Measurements from ENCODE around the gene ISCU.

The ISCU gene

GRCh38 chr12:108562348-108563135 lies at the start of gene ISCU:
ISCU (plus strand) TSS chr12:108562596; CDS start chr12:108562623, 27 bp downstream.
- DNase-seq = peak; percentile 97 to 99

GRCh38 chr12:108514468-108514972 lies 47.9 kb upstream of the ISCU start:
- DNase-seq = no peak

DNA sequence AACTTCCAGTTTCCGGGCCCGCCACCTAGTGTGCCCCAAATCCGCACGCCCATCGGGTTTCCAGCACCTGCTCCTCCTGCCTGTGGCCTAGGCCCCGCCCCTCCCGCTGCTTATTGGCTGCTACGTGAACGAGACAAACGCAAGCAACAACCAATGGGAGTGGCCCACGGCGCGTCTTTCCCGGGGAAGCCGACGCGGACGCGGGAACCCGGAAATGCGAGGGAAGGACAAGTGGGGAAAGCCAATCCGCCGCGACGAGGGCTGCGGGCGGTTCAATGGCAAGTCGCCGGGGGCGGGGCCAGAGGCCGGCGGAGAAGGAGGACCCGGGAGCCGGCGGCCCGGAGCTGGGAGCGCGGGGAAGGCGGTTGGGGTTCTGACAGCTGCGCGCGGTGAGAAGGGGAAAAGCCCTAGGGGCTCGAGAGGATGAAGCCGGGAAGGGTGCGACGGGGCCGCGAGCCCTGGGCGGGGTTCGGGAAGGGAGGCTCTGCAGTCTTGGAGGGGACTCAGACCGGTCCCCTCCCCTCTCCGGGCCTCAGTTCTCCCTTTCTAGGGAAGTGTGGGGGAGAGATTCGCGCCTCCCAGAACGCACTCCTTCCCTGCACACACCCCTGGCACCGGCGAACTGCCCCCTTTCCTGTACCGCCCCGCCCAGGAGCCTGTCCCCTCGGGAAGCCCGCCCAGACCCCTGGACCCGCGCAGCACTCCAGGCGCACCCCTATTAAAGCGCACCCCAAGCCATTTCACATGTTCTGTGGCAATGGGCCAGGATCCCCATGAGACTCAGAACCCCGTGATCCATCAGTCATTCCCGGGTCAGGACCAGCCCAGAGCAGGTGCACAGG lies 47.2 kb upstream of the ISCU start, which contains the start of gene FICD:
Gene FICD (plus strand): TSS at position 305 of the 842 bp plus-strand sequence. CDS start 1,696 bp downstream, outside the sequence.
- DNase-seq = peak; percentile 96 to 100

DNA sequence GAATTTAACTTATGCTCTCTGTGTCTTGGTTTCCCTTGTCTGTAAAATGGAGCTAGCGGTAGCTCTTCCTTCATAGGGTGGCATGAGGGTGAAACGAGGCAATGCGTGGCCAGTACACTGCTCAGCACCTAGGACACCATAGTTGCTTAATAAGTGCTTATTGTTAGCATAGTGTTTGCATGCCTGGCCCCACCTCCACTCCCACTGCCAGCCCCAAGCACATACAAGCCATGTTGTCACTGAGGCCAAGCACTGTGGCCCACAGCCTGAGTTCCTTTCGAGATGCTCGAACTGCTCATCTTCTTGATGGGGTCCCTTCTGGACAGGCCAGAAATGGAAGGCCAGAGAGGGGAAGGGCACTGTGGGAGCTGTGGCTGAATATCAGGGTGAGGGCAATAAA lies 46.5 kb upstream of the ISCU start:
- no peak for DNase-seq

DNA sequence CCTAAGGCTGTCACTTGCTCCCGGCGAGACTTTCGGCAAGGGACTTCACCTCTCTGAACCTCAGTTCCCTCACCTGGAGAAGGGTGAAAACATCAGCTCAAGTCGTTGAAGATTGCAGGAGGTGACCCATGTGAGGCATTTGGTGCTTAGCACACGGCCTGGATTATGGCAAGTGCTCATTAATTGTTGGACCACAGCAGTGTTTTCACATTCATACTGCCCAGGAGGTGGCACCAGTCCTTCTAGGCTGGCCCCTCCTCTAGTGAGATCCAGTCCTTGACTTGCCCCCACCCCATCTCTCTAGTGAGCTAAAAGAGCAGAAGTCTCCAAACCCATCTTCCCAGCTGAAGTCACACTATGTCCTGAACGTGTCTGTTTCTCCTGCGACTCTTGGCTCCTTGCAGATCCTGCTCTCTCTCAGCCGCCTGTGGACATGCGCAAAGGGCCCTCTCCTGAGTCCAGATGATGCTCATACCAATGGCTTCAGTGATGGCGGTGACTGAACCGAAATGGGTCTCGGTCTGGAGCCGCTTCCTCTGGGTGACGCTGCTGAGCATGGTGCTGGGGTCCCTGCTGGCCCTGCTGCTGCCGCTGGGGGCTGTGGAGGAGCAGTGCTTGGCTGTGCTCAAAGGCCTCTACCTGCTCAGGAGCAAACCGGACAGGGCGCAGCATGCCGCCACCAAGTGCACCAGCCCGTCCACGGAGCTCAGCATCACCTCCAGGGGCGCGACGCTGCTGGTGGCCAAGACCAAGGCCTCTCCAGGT lies 45.7 kb upstream of the ISCU start:
- no peak for DNase-seq

DNA sequence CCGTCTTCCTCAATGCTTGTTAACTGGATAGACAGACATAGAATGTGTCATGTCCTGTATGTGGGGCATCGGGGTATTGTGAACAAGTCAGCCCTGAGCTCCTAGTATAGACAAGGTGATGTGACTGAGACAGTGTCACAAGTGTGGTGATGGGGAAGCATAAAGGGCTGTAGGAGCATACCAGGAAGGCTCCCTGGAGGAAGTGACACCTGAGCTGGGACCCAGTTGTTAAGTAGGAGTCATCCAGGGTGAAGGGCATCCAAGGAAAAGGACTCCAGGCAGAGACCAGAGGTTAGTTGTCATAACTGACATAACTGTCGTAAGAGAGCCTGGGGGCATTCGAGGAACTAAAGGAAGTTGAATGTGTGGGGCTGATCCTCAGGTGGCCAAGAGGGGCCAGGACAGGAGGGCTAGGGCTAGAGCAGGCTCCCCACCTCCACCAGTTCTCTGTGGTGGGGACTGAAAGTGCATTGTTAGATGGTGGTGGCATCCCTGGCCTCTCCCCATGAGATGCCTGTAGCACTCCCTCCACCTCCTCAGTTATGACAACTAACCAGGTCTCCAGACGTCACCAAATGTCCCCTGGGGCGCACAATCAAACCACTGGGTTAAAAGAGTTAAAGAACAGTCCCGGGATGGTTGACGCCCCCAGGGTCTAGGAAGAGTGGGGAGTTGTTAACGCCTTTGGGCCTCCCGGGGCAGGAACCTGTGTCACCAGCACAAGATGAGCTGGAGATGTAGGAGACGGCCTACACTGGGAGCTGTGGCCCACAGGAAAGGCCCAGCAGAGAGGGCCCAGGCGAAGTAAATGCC lies 44.9 kb upstream of the ISCU start:
- no peak for DNase-seq

DNA sequence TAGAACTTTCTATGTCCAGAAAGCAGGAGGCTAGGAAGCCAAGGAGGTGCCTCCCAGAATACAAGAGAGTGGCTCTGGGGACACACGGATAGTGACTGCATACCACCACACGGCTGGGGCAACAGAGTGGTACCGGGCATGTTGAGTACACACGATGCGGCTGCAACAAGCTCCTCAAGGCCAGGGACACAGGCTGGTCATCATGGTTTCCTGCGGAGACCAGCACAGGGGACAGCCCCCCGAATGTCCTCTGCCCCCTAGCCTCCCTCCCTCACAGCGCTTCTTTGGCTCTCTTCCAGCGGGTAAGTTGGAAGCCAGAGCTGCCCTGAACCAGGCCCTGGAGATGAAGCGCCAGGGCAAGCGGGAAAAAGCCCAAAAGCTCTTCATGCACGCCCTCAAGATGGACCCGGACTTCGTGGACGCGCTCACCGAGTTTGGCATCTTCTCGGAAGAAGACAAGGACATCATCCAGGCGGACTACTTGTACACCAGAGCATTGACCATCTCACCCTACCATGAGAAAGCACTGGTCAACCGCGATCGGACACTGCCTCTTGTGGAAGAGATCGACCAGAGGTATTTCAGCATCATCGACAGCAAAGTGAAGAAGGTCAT lies 44.2 kb upstream of the ISCU start:
- DNase-seq = no peak

- DNase-seq = no peak
These were observed 43.5 kb upstream of the ISCU start for GRCh38 chr12:108518716-108519496.

- no peak for DNase-seq
These were observed 42.8 kb upstream of the ISCU start for GRCh38 chr12:108519558-108519957.

DNA sequence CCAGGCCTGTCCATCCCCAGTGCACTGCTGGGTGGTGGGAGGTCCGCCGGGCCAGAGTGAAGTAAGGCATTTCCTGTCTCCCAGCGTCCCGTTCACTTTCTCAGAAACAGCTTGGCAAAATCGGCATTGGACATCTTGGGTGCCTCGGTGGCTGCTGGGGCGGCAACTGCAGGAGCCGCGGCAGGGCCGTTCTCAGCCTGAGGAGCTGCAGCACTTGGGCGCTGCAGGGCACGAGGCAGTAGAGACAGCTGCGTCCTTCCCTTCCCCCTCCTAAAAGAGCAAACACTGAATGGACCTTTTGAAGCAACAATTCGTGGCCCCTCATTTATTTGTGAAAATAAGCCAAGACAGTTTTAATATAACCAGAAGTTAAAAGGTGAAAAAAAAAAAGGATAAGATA lies 39.0 kb upstream of the ISCU start:
- DNase-seq = no peak

DNA sequence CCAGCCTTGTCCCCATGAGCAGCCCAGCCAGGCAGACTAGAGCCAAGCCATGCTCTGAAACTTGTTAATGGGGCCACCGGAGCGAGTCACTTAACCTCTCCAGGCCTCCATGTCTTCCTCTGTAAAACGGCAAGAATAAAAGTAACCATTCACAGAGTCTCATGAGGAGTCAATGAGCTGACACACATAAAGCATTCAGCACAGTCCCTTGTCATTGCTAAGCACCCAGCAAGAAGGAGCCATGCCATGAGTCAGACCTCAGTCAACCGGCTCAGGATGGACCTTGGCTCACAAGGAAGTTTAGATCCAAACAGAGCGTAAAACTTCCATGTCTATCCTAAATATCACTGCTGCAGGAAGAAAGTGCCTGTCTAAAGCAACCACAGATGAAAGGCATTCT lies 36.7 kb upstream of the ISCU start:
- DNase-seq = no peak

GRCh38 chr12:108526482-108527165 lies 35.8 kb upstream of the ISCU start:
- DNase-seq = no peak

DNA sequence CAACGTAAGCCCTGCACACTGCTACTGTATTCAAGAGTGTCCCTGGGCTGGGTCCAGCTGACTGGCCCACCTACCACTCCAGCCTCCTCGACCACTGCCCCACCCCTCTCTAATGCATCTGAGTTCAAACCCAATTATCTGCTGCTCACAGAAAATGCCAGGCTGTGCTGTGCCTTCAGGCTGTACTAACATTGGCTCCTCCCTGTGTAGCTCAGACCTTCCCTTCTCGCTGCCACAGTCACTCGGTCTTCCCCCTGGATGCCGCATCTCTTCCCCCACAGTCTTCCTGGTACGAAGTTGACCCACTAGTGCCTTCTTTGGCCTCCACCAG lies 35.3 kb upstream of the ISCU start:
- DNase-seq = no peak

DNA sequence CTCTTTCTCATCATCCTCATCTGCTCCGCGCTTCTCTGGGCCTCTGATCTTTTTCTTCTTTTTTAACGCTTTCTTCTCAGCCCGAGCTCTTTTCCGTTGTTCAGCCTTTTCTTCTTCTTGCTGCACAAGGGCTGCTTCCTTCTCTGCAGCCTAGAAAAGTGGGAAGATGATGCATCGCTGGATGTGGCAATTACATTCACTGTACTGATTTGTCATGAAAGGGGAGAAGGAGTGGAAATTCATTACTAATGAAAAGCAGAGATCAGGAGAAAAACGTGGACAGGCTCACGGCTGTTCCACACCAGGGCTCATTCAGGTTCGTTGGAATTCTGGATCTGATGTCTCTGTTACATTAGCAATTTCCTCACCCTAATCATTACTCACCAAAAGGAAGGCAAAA lies 32.2 kb upstream of the ISCU start:
- no peak for DNase-seq

- DNase-seq = peak; percentile 80 to 86
These were observed 30.2 kb upstream of the ISCU start for GRCh38 chr12:108531929-108532848.

- DNase-seq = no peak
These were observed 24.2 kb upstream of the ISCU start for GRCh38 chr12:108538146-108538545.

GRCh38 chr12:108538616-108539195 lies 23.7 kb upstream of the ISCU start:
- DNase-seq = no peak

DNA sequence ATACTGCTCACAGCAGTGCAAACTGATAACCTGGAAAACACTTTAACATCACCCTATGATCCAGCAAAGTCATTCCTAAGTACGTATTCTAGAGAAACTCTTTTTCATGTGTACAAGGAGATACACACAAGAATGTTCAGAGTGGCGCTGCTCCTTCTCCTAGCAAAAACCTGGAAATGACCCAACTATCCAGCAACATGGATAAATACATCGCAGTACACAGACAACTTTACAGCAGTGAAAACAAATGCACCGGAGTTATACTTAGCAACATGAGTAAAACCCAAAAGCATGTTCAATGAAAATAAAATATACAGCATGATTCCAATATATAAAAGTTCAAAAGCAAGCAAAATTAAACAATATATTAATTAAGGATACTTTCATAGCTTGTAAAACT lies 20.1 kb upstream of the ISCU start:
- no peak for DNase-seq

GRCh38 chr12:108543652-108544051 lies 18.7 kb upstream of the ISCU start:
- DNase-seq = no peak

Data from NCI-H187 (cell line).